Progenitor cell of endocrine pancreas (in vitro differentiated cells): ENCODE data around the gene LPIN3. TPM values are rescaled to one million over a fixed set of nuclear protein-coding genes. Genes with fewer than 3 reads are reported as not detected.

Source experiments
- DNase-seq: peaks from one replicate; pipeline ENCODE4 v3.0.0; 2021; ENCODE audit warnings: low spot score; ENCODE audit not compliant: unreplicated experiment
- H3K27ac Mint-ChIP-seq: 2 replicates; pipeline ENCODE4 v1.8.0; 2021; ENCODE audit warnings: mild to moderate bottlenecking, moderate library complexity, mixed read lengths
- H3K27me3 Mint-ChIP-seq: 2 replicates; pipeline ENCODE4 v1.8.0; 2021; ENCODE audit warnings: mixed read lengths
- H3K36me3 Mint-ChIP-seq: 2 replicates; pipeline ENCODE4 v1.8.0; 2022; ENCODE audit warnings: mixed read lengths; ENCODE audit not compliant: insufficient read depth
- H3K4me1 Mint-ChIP-seq: 2 replicates; pipeline ENCODE4 v1.8.0; 2021; ENCODE audit warnings: low read depth, mixed read lengths
- H3K4me3 Mint-ChIP-seq: 2 replicates; pipeline ENCODE4 v1.8.0; 2021; ENCODE audit warnings: low read depth, mild to moderate bottlenecking, moderate library complexity, mixed read lengths
- H3K9me3 Mint-ChIP-seq: 2 replicates; pipeline ENCODE4 v1.8.0; 2021; ENCODE audit warnings: low read depth, mixed read lengths
- long read RNA-seq: library from polyadenylated mRNA; unstranded; transcript quantifications from one replicate; pipeline ENCODE4 v2.0.0, GENCODE V29; 2020
- total RNA-seq: library from RNA; stranded (reverse); gene quantifications from 2 replicates; pipeline ENCODE4 v1.2.1, GENCODE V29; 2021
- TF ChIP-seq, protein P1 (sequence below): fragments of 200-600 bp; sonication (generic); IDR thresholded peaks from one replicate; pipeline ENCODE4 v1.5.0; 2021; ENCODE audit warnings: antibody characterized with exemption, mild to moderate bottlenecking; ENCODE audit not compliant: unreplicated experiment

The LPIN3 gene, protein sequence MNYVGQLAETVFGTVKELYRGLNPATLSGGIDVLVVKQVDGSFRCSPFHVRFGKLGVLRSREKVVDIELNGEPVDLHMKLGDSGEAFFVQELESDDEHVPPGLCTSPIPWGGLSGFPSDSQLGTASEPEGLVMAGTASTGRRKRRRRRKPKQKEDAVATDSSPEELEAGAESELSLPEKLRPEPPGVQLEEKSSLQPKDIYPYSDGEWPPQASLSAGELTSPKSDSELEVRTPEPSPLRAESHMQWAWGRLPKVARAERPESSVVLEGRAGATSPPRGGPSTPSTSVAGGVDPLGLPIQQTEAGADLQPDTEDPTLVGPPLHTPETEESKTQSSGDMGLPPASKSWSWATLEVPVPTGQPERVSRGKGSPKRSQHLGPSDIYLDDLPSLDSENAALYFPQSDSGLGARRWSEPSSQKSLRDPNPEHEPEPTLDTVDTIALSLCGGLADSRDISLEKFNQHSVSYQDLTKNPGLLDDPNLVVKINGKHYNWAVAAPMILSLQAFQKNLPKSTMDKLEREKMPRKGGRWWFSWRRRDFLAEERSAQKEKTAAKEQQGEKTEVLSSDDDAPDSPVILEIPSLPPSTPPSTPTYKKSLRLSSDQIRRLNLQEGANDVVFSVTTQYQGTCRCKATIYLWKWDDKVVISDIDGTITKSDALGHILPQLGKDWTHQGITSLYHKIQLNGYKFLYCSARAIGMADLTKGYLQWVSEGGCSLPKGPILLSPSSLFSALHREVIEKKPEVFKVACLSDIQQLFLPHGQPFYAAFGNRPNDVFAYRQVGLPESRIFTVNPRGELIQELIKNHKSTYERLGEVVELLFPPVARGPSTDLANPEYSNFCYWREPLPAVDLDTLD
- 18.3 and 18.4 TPM in 2 replicates for total RNA-seq
- long read RNA-seq, partial matches to known transcripts: 0 of 2 reads
- long read RNA-seq, other reads (novel, unspliced or antisense): 2 of 2 reads

DNA sequence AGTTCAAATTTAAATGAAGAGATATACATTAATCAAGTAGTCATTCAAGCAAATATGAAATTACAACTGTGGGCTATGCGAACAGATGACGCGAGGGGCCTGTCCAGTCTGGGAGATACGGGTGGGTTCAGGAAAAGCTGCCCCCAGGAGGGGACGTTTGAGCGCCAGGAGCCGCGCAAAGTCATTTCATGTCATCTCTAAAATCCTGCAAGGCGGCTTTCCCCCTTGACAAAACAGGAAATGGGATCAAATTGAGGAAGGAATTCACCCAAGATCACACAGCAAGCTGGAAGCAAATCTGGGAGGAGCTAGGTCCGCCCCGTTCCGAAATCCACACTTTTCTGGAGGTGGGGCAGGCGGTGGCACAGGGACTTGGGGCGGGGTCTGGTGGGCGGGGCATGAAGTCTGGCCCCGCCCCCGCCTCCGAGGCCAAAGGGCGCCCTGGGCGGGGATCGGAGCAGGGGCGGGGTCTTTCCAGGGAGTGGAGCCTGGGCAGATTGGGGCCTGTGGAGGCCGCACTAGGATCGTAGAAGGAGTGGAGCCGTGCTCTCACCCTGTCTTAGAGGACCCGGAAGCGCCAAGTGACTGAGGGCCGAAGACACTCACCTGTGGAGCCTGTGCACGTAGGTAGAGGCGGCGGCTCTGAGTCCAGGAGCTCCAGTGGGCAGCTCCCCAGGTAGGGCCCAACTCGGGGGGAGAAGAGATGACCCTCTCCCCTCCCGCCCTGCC is at the start of gene LPIN3:
LPIN3 (plus strand) TSS at position 495 of the 729 bp plus-strand sequence. CDS start 4,983 bp downstream, outside the sequence.
- DNase-seq: peak; percentile 85
- Mint-ChIP-seq H3K4me1 (peaks cover 10% of the 10 kb centered on the region), H3K27me3 (peaks cover 8% of the 10 kb centered on the region), H3K27ac (peak within 1 kb of the TSS; percentile 96), H3K4me3 (peak within 1 kb of the TSS; percentile 75), H3K9me3 (no peaks in the 10 kb centered on the region), H3K36me3 (no peaks in the 10 kb centered on the region)
- TF ChIP-seq, protein P1, sequence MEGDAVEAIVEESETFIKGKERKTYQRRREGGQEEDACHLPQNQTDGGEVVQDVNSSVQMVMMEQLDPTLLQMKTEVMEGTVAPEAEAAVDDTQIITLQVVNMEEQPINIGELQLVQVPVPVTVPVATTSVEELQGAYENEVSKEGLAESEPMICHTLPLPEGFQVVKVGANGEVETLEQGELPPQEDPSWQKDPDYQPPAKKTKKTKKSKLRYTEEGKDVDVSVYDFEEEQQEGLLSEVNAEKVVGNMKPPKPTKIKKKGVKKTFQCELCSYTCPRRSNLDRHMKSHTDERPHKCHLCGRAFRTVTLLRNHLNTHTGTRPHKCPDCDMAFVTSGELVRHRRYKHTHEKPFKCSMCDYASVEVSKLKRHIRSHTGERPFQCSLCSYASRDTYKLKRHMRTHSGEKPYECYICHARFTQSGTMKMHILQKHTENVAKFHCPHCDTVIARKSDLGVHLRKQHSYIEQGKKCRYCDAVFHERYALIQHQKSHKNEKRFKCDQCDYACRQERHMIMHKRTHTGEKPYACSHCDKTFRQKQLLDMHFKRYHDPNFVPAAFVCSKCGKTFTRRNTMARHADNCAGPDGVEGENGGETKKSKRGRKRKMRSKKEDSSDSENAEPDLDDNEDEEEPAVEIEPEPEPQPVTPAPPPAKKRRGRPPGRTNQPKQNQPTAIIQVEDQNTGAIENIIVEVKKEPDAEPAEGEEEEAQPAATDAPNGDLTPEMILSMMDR: no peak

GRCh38 chr20:41293269-41294037 is 47.2 kb upstream of the LPIN3 start:
- no peaks in the 10 kb centered on the region for H3K9me3 Mint-ChIP-seq
- no peaks in the 10 kb centered on the region for H3K27me3 Mint-ChIP-seq
- no peak for DNase-seq
- no peak overlapping the region for H3K4me3 Mint-ChIP-seq
- H3K4me1 Mint-ChIP-seq: no peaks in the 10 kb centered on the region
- TF ChIP-seq, protein P1: no peak
- no peaks in the 10 kb centered on the region for H3K36me3 Mint-ChIP-seq
- no peak overlapping the region for H3K27ac Mint-ChIP-seq

- Mint-ChIP-seq H3K4me3 (no peak overlapping the region), H3K27me3 (no peaks in the 10 kb centered on the region), H3K9me3 (no peaks in the 10 kb centered on the region), H3K4me1 (no peaks in the 10 kb centered on the region), H3K27ac (no peak overlapping the region), H3K36me3 (no peaks in the 10 kb centered on the region)
- DNase-seq: no peak
- TF ChIP-seq, protein P1: no peak
Observed at GRCh38 chr20:41299899-41300298, 40.7 kb upstream of the LPIN3 start.

DNA sequence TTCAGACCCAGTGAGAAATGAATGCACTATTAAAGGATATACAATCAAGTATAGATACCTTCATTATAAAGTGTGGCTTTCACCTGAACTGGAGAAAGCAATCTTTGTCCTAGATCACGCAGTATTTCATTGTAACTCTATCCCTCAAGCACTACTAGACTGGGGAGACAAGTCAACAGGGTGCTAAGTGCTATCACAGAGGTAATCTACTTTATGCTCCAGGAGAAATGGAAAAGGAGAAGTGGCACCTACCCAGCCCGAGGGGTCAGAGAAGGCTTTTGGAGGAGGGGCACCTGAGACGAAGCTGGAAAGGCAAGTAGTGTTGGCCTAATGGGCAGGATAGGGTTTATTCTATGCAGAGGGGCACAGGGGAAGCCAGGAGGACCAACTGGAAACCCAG is 40.2 kb upstream of the LPIN3 start:
- no peak for DNase-seq
- Mint-ChIP-seq H3K4me1 (no peaks in the 10 kb centered on the region), H3K36me3 (no peaks in the 10 kb centered on the region), H3K27me3 (no peaks in the 10 kb centered on the region), H3K4me3 (no peak overlapping the region), H3K9me3 (no peaks in the 10 kb centered on the region), H3K27ac (no peak overlapping the region)
- TF ChIP-seq, protein P1: no peak
